Right lobe of liver (tissue), 4 donors: ENCODE results near the gene EOGT.

Source experiments
- CTCF ChIP-seq, 4 donors: fragments of 200-600 bp in 3 of 4; fragments of 450-650 bp in 1 of 4; IDR thresholded peaks; one replicate each; pipeline versions ENCODE4 v1.5.1 to v1.8.0; 2016 to 2022; ENCODE audit warnings: antibody characterized with exemption in 4 of 4, mild to moderate bottlenecking in 2 of 4
- POLR2A ChIP-seq: fragments of 450-650 bp; IDR thresholded peaks from one replicate; pipeline ENCODE4 v1.6.1; 2017; ENCODE audit warnings: antibody characterized with exemption, mild to moderate bottlenecking
- donor health status: DM: no; HTN: no; CAD: no.
- donor health status: DM: no; HTN: no; CAD: no.
- donor health status: DM: no; HTN: yes; CAD: no.

GRCh38 chr3:69048990-69049389, 35.5 kb upstream of the EOGT start:
- TF ChIP-seq CTCF (IDR thresholded peaks at IDR 0.05): no peak
- no peak for TF ChIP-seq POLR2A
